Head of caudate nucleus (tissue), 42 donors: Measurements from ENCODE around the gene ROS1.
A peak's percentile ranks its signal among the peaks of the same experiment; 100 is the strongest.

Experiments used
- DNase-seq, 42 donors: peaks; one replicate each; pipeline versions ENCODE4 v3.0.0 to v3.0.0-alpha.2; 2020 to 2021; ENCODE audit warnings: mixed read lengths in 7 of 42
- intact Hi-C: fragments of 100-400 bp; cut with DNase I; formaldehyde crosslinking; loops from one replicate; pipeline ENCODE4 v1.15.0; 2022

The ROS1 gene

GRCh38 chr6:117329926-117330325, 95.8 kb downstream of the ROS1 start:
- DNase-seq = no peak
- intact Hi-C loops = no loop called here

GRCh38 chr6:117328500-117328899, 97.2 kb downstream of the ROS1 start:
- intact Hi-C loops = no loop called here
- DNase-seq = no peak

- intact Hi-C loops = no loop called here
These were observed 97.7 kb downstream of the ROS1 start for GRCh38 chr6:117328005-117328389.

GRCh38 chr6:117327149-117328004, 98.4 kb downstream of the ROS1 start:
- intact Hi-C loops = no loop called here
- DNase-seq = no peak

More at GRCh38 chr6:117328005-117328389, 97.7 kb downstream of the ROS1 start:
- DNase-seq = no peak

- intact Hi-C loops = no loop called here
These were observed 99.3 kb downstream of the ROS1 start for GRCh38 chr6:117326396-117326795.

GRCh38 chr6:117317261-117317660, 108.5 kb downstream of the ROS1 start:
- intact Hi-C loops = no loop called here

More at GRCh38 chr6:117326396-117326795, 99.3 kb downstream of the ROS1 start:
- no peak for DNase-seq

GRCh38 chr6:117311726-117312125, 114.0 kb downstream of the ROS1 start:
- intact Hi-C loops = no loop called here
- no peak for DNase-seq

More at GRCh38 chr6:117317261-117317660, 108.5 kb downstream of the ROS1 start:
- DNase-seq = no peak

- DNase-seq = no peak
- intact Hi-C loops = no loop called here
These were observed 114.4 kb downstream of the ROS1 start for GRCh38 chr6:117311310-117311709.

GRCh38 chr6:117309611-117310010, 116.1 kb downstream of the ROS1 start:
- intact Hi-C loops = no loop called here

GRCh38 chr6:117309069-117309468, 116.7 kb downstream of the ROS1 start:
- DNase-seq = no peak
- intact Hi-C loops = no loop called here

More at GRCh38 chr6:117309611-117310010, 116.1 kb downstream of the ROS1 start:
- no peak for DNase-seq

- no peak for DNase-seq
- intact Hi-C loops = no loop called here
These were observed 118.1 kb downstream of the ROS1 start for GRCh38 chr6:117307655-117308054.

- peak in 2 of 42 donors; percentile 21 to 46 for DNase-seq
- intact Hi-C loops = no loop called here
These were observed 119.4 kb downstream of the ROS1 start for GRCh38 chr6:117306227-117306790.

- no peak for DNase-seq
- intact Hi-C loops = no loop called here
These were observed 121.3 kb downstream of the ROS1 start for GRCh38 chr6:117304446-117304845.

- intact Hi-C loops = no loop called here
- DNase-seq = no peak
These were observed 122.4 kb downstream of the ROS1 start for GRCh38 chr6:117303323-117303722.

GRCh38 chr6:117298941-117299340, 126.8 kb downstream of the ROS1 start:
- intact Hi-C loops = no loop called here
- DNase-seq = no peak

GRCh38 chr6:117290173-117290846, 135.4 kb downstream of the ROS1 start:
- intact Hi-C loops = no loop called here
- no peak for DNase-seq

- intact Hi-C loops = no loop called here
- DNase-seq = no peak
These were observed 137.5 kb downstream of the ROS1 start for GRCh38 chr6:117288083-117288715.

GRCh38 chr6:117280922-117281321, 144.8 kb downstream of the ROS1 start:
- intact Hi-C loops = no loop called here
- DNase-seq = no peak

GRCh38 chr6:117276778-117277316, 148.9 kb downstream of the ROS1 start:
- intact Hi-C loops = no loop called here
- no peak for DNase-seq
